A172 (cell line): Measurements from ENCODE around the gene CATSPERB. TPM values are rescaled to one million over a fixed set of nuclear protein-coding genes. Genes with fewer than 3 reads are reported as not detected.
"Not testable (repeated sequence)": the region's sequence is repeated elsewhere in the genome, so short reads cannot be mapped to it uniquely, and the experiment has no call there.

Source experiments
- DNase-seq: peaks from one replicate; pipeline ENCODE4 v3.0.0-alpha.2; 2015; ENCODE audit warnings: low spot score
- total RNA-seq: library from RNA; depleted of rRNA; stranded (reverse); fragments of >200 nt; shearing (Covaris generic); gene quantifications from 2 replicates; pipeline ENCODE4 v1.2.3, GENCODE V29; 2014

Gene CATSPERB
- total RNA-seq, 1 experiment from 2014 or later, result not detected

GRCh38 chr14:91667101-91667500 lies 64.8 kb downstream of the CATSPERB start:
- DNase-seq, result not testable (repeated sequence)

GRCh38 chr14:91660790-91661189 lies 71.1 kb downstream of the CATSPERB start:
- no peak for DNase-seq

GRCh38 chr14:91654836-91655235 lies 77.0 kb downstream of the CATSPERB start:
- no peak for DNase-seq

- DNase-seq, result no peak
These were observed 78.4 kb downstream of the CATSPERB start for GRCh38 chr14:91653451-91653850.

GRCh38 chr14:91649930-91650329 lies 82.0 kb downstream of the CATSPERB start:
- DNase-seq, result peak; percentile 5

GRCh38 chr14:91647856-91648255 lies 84.0 kb downstream of the CATSPERB start:
- DNase-seq, result no peak

- no peak for DNase-seq
These were observed 95.3 kb downstream of the CATSPERB start for GRCh38 chr14:91636604-91637003.

GRCh38 chr14:91624757-91625156 lies 107.1 kb downstream of the CATSPERB start:
- DNase-seq, result no peak

GRCh38 chr14:91614187-91614586 lies 117.7 kb downstream of the CATSPERB start:
- DNase-seq, result no peak

- DNase-seq, result no peak
These were observed 118.3 kb downstream of the CATSPERB start for GRCh38 chr14:91613459-91614112.

GRCh38 chr14:91611528-91611927 lies 120.4 kb downstream of the CATSPERB start:
- no peak for DNase-seq

- DNase-seq, result no peak
These were observed 122.7 kb downstream of the CATSPERB start for GRCh38 chr14:91609161-91609560.

- no peak for DNase-seq
These were observed 124.4 kb downstream of the CATSPERB start for GRCh38 chr14:91607322-91608047.

- DNase-seq, result no peak
These were observed 125.0 kb downstream of the CATSPERB start for GRCh38 chr14:91606851-91607250.

GRCh38 chr14:91604611-91605010 lies 127.3 kb downstream of the CATSPERB start:
- not testable (repeated sequence) for DNase-seq

GRCh38 chr14:91599994-91600393 lies 131.9 kb downstream of the CATSPERB start:
- DNase-seq, result no peak

GRCh38 chr14:91595736-91596135 lies 136.2 kb downstream of the CATSPERB start:
- no peak for DNase-seq

- DNase-seq, result not testable (repeated sequence)
These were observed 137.9 kb downstream of the CATSPERB start for GRCh38 chr14:91593957-91594356.

GRCh38 chr14:91586410-91586809 lies 145.5 kb downstream of the CATSPERB start:
- DNase-seq, result no peak

GRCh38 chr14:91585856-91586255 lies 146.0 kb downstream of the CATSPERB start:
- no peak for DNase-seq

- no peak for DNase-seq
These were observed 149.1 kb downstream of the CATSPERB start for GRCh38 chr14:91582761-91583160.

- no peak for DNase-seq
These were observed 150.9 kb downstream of the CATSPERB start for GRCh38 chr14:91580876-91581577.
